ENCODE data around the gene ESRRA. TPM values are rescaled to one million over a fixed set of nuclear protein-coding genes. Genes with fewer than 3 reads are reported as not detected.

ESRRA gene
- total RNA-seq, 3 donors from 2014 or later (not counting 1 experiment from before 2014, with no cell fraction given): 47.1 to 51.3 (median 50.0) TPM

DNA sequence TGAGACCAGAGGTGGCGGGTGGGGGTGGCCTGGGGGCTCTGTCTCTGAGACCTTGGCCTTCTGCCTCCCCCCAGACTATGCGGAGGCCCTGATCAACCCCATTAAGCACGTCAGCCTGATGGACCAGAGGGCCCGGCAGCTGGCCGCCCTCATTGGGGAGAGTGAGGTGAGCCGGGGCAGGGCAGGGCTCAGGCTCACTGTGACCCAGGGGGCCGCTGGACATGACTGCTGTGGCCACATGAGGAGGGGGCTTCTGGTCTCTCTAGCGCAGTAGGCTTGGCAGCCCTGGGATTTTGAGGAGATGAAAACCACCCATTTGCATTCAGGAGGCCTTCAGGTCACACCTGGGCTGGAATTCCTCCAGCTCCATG lies 41.4 kb upstream of the ESRRA start:
- WGBS (ENCODE audit: insufficient coverage): 97% methylated on average over 8 of the region's 8 CpGs

DNA sequence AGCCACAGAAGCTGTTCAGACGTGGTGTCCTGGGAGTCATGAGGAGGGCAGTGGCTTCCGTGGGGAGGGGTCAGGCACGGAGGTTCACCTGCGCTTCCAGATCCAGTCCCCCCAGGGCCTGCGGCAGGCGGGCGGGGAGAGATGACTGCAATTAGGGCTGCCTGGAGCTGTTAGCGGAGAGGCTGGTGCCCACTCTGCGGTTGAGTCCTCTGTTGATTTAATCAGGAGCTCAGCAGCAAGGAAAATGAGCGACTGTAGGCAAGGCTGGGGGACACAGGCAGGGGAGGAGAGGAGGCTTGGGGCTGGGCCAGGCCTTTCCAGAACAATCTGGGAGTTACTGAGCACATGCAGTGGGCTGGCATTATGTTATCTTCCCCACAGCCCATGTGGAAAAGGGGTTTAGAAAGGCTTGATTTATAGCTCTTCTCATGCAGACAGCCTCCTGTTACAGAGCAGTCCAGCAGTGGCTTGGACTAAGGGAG lies 40.9 kb upstream of the ESRRA start:
- H3K9me3 ChIP-seq (ENCODE audit: control insufficient read depth, insufficient read depth, low read length): no peaks in the 10 kb centered on the region
- H3K27me3 ChIP-seq (ENCODE audit: control insufficient read depth, insufficient read depth, low read length): no peaks in the 10 kb centered on the region
- Mint-ChIP-seq H3K27ac (no peak overlapping the region), H3K4me3 (no peak overlapping the region), H3K4me1 (peaks cover 19 to 25% of the 10 kb centered on the region in 2 donors), H3K9me3 (no peaks in the 10 kb centered on the region), H3K27me3 (ENCODE audit: low read depth in 2 of 2) (no peaks in the 10 kb centered on the region), H3K36me3 (no peaks in the 10 kb centered on the region)
- H3K27ac ChIP-seq (ENCODE audit: low read length): no peak overlapping the region
- 95% methylated on average over 10 of the region's 10 CpGs for WGBS (ENCODE audit: insufficient coverage)
- intact Hi-C loops (cut with micrococcal nuclease): no loop called here
- no peak for TF ChIP-seq CTCF (IDR thresholded peaks at IDR 0.05)
- peaks cover 19% of the 10 kb centered on the region for H3K4me1 ChIP-seq (ENCODE audit: control insufficient read depth, insufficient read depth, low read length)
- ATAC-seq (no peak), DNase-seq (no peak)
- no peak overlapping the region for H3K4me3 ChIP-seq (ENCODE audit: low read length)
- no peaks in the 10 kb centered on the region for H3K36me3 ChIP-seq (ENCODE audit: control insufficient read depth, insufficient read depth, low read length)

More for the DNA sequence above, 41.4 kb upstream of the ESRRA start:
- Mint-ChIP-seq H3K27ac (no peak overlapping the region), H3K4me1 (peaks cover 15 to 23% of the 10 kb centered on the region in 2 donors), H3K4me3 (no peak overlapping the region), H3K27me3 (ENCODE audit: low read depth in 2 of 2) (no peaks in the 10 kb centered on the region), H3K36me3 (no peaks in the 10 kb centered on the region), H3K9me3 (no peaks in the 10 kb centered on the region)
- intact Hi-C loops (cut with micrococcal nuclease): no loop called here
- Histone ChIP-seq H3K36me3 (ENCODE audit: control insufficient read depth, insufficient read depth, low read length) (no peaks in the 10 kb centered on the region), H3K9me3 (ENCODE audit: control insufficient read depth, insufficient read depth, low read length) (no peaks in the 10 kb centered on the region), H3K27ac (ENCODE audit: low read length) (no peak overlapping the region), H3K4me1 (ENCODE audit: control insufficient read depth, insufficient read depth, low read length) (peaks cover 16% of the 10 kb centered on the region), H3K27me3 (ENCODE audit: control insufficient read depth, insufficient read depth, low read length) (no peaks in the 10 kb centered on the region), H3K4me3 (ENCODE audit: low read length) (no peak overlapping the region)
- TF ChIP-seq CTCF (IDR thresholded peaks at IDR 0.05): no peak
- ATAC-seq (no peak), DNase-seq (no peak)

DNA sequence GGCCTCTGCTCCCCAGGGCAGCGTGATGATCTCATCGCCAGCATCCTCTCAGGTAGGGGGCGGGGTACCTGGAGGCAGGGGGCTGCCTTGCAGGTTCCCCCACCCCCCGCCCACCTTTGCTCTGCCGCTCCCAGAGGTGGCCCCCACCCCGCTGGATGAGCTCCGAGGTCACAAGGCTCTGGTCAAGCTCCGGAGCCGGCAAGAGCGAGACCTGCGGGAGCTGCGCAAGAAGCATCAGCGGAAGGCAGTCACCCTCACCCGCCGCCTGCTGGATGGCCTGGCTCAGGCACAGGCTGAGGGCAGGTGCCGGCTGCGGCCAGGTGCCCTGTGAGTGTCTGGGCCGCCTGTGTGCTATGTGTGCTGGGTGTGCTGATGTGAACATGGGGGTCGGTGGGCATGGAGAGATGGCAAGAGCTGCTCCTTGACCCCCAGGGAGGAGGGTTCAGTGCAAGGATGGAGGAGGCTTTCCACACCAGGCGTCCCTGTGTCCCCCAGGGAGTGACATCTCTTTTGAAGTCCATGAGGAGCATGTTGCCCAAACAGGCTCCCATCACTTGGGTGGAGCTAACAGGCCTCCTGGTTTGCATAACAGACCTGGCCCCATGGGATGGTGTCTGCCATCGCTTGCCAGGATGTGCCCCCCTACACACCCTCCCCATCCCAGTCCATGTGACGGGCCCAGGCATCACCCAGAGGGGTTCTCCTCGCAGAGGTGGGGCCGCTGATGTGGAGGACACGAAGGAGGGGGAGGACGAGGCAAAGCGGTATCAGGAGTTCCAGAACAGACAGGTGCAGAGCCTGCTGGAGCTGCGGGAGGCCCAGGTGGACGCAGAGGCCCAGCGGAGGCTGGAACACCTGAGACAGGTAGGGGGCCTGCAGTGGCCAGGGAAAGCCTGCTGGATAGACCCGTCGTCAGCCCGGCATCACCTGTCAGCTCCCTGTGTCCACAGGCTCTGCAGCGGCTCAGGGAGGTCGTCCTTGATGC lies 39.9 kb upstream of the ESRRA start:
- intact Hi-C loops (cut with micrococcal nuclease): no loop called here
- TF ChIP-seq CTCF (IDR thresholded peaks at IDR 0.05): no peak
- no peaks in the 10 kb centered on the region for H3K9me3 Mint-ChIP-seq
- H3K36me3 Mint-ChIP-seq: no peaks in the 10 kb centered on the region
- Histone ChIP-seq H3K4me3 (ENCODE audit: low read length) (no peak overlapping the region), H3K4me1 (ENCODE audit: control insufficient read depth, insufficient read depth, low read length) (peaks cover 23% of the 10 kb centered on the region), H3K27me3 (ENCODE audit: control insufficient read depth, insufficient read depth, low read length) (no peaks in the 10 kb centered on the region), H3K36me3 (ENCODE audit: control insufficient read depth, insufficient read depth, low read length) (no peaks in the 10 kb centered on the region), H3K9me3 (ENCODE audit: control insufficient read depth, insufficient read depth, low read length) (no peaks in the 10 kb centered on the region), H3K27ac (ENCODE audit: low read length) (no peak overlapping the region)
- peaks cover 28% of the 10 kb centered on the region in 2 donors for H3K4me1 Mint-ChIP-seq
- H3K27me3 Mint-ChIP-seq (ENCODE audit: low read depth in 2 of 2): no peaks in the 10 kb centered on the region
- ATAC-seq (no peak), DNase-seq (no peak)
- WGBS (ENCODE audit: insufficient coverage): 91% methylated on average over 35 of the region's 35 CpGs
- no peak overlapping the region for H3K27ac Mint-ChIP-seq
- H3K4me3 Mint-ChIP-seq: no peak overlapping the region
